Measurements from ENCODE around the gene CDC42BPB.

The CDC42BPB gene

GRCh38 chr14:102918438-102918837 is 138.9 kb downstream of the CDC42BPB start:
- no peak for DNase-seq

- DNase-seq = peak in 26 of 56 donors; percentile 6 to 74 (median 22)
These were observed 139.7 kb downstream of the CDC42BPB start for GRCh38 chr14:102917469-102918211.

- DNase-seq = no peak
These were observed 140.3 kb downstream of the CDC42BPB start for GRCh38 chr14:102917056-102917385.

- DNase-seq = no peak
These were observed 140.8 kb downstream of the CDC42BPB start for GRCh38 chr14:102916347-102917055.

- no peak for DNase-seq
These were observed 141.8 kb downstream of the CDC42BPB start for GRCh38 chr14:102915292-102916110.

- no peak for DNase-seq
These were observed 142.7 kb downstream of the CDC42BPB start for GRCh38 chr14:102914474-102915291.

GRCh38 chr14:102913341-102914211 is 143.8 kb downstream of the CDC42BPB start:
- no peak for DNase-seq

GRCh38 chr14:102911991-102912761 is 145.2 kb downstream of the CDC42BPB start:
- DNase-seq = no peak

GRCh38 chr14:102911541-102911951 is 145.8 kb downstream of the CDC42BPB start:
- DNase-seq = no peak

GRCh38 chr14:102910442-102910841 is 146.9 kb downstream of the CDC42BPB start:
- no peak for DNase-seq

GRCh38 chr14:102909911-102910310 is 147.4 kb downstream of the CDC42BPB start:
- DNase-seq = no peak

- DNase-seq = no peak
These were observed 147.9 kb downstream of the CDC42BPB start for GRCh38 chr14:102909462-102909861.

- DNase-seq = no peak
These were observed 148.4 kb downstream of the CDC42BPB start for GRCh38 chr14:102908766-102909455.

- DNase-seq = no peak
These were observed 149.2 kb downstream of the CDC42BPB start for GRCh38 chr14:102907980-102908730.

GRCh38 chr14:102907303-102907844 is 150.0 kb downstream of the CDC42BPB start:
- DNase-seq = no peak

GRCh38 chr14:102906616-102907302 is 150.6 kb downstream of the CDC42BPB start:
- no peak for DNase-seq
